ENCODE measurements around the gene NEK10. TPM values are rescaled to one million over a fixed set of nuclear protein-coding genes. Genes with fewer than 3 reads are reported as not detected.
"Not testable (repeated sequence)": the region's sequence is repeated elsewhere in the genome, so short reads cannot be mapped to it uniquely, and the experiment has no call there.

Gene NEK10
- total RNA-seq, 2 experiments from 2014 or later = 0.28 to 1.3 TPM

GRCh38 chr3:27310688-27311087 is 58.5 kb downstream of the NEK10 start:
- Histone ChIP-seq H3K9me2 (ENCODE audit: insufficient read depth, low read length) (no peaks in the 10 kb centered on the region), H3K4me3 (ENCODE audit: low read depth, low read length, poor library complexity, severe bottlenecking) (no peak overlapping the region), H3K79me2 (ENCODE audit: insufficient read depth, low read depth, low read length) (no peaks in the 10 kb centered on the region), H3K9me3 (ENCODE audit: low read length) (no peaks in the 10 kb centered on the region), H4K20me1 (ENCODE audit: insufficient read depth, low read length) (no peaks in the 10 kb centered on the region), H2AFZ (ENCODE audit: low read length) (no peak overlapping the region), H3K4me2 (ENCODE audit: low read length) (no peak overlapping the region), H3K4me1 (ENCODE audit: insufficient read depth, low read length, poor library complexity, severe bottlenecking) (no peaks in the 10 kb centered on the region), H3K27ac (ENCODE audit: low read depth, low read length, poor library complexity, severe bottlenecking) (no peak overlapping the region), H3K36me3 (ENCODE audit: insufficient read depth, low read length) (no peaks in the 10 kb centered on the region)
- CTCF ChIA-PET (ENCODE audit: unreplicated experiment) = no interaction called here
- intact Hi-C loops (cut with micrococcal nuclease; ENCODE audit: unreplicated experiment) = loop anchor here (5.0 kb wide), 2 partner anchors 157 to 347 kb away; no protein-coding TSS in a partner anchor
- BruUV-seq (replicated peaks) = no TSS peak
- no peak for DNase-seq (ENCODE audit: low spot score)
- POLR2A ChIA-PET = no interaction called here
- TF ChIP-seq CTCF (conservative IDR thresholded peaks at IDR 0.05; ENCODE audit: low read length) (no peak), EZH2phosphoT487 (IDR thresholded peaks at IDR 0.05; ENCODE audit: borderline replicate concordance, low read depth, low read length) (no peak)

GRCh38 chr3:27307566-27307965 is 61.6 kb downstream of the NEK10 start:
- Histone ChIP-seq H3K9me2 (ENCODE audit: insufficient read depth, low read length) (no peaks in the 10 kb centered on the region), H3K79me2 (ENCODE audit: insufficient read depth, low read depth, low read length) (no peaks in the 10 kb centered on the region), H3K9me3 (ENCODE audit: low read length) (no peaks in the 10 kb centered on the region), H3K27ac (ENCODE audit: low read depth, low read length, poor library complexity, severe bottlenecking) (no peak overlapping the region), H4K20me1 (ENCODE audit: insufficient read depth, low read length) (no peaks in the 10 kb centered on the region), H3K4me1 (ENCODE audit: insufficient read depth, low read length, poor library complexity, severe bottlenecking) (no peaks in the 10 kb centered on the region), H3K36me3 (ENCODE audit: insufficient read depth, low read length) (no peaks in the 10 kb centered on the region), H2AFZ (ENCODE audit: low read length) (no peak overlapping the region), H3K4me3 (ENCODE audit: low read depth, low read length, poor library complexity, severe bottlenecking) (no peak overlapping the region), H3K4me2 (ENCODE audit: low read length) (no peak overlapping the region)
- DNase-seq (ENCODE audit: low spot score) = no peak
- BruUV-seq (replicated peaks) = no TSS peak
- POLR2A ChIA-PET = no interaction called here
- intact Hi-C loops (cut with micrococcal nuclease; ENCODE audit: unreplicated experiment) = no loop called here
- CTCF ChIA-PET (ENCODE audit: unreplicated experiment) = no interaction called here
- TF ChIP-seq CTCF (conservative IDR thresholded peaks at IDR 0.05; ENCODE audit: low read length) (no peak), EZH2phosphoT487 (IDR thresholded peaks at IDR 0.05; ENCODE audit: borderline replicate concordance, low read depth, low read length) (no peak)

- H3K27ac ChIP-seq (ENCODE audit: low read depth, low read length, poor library complexity, severe bottlenecking) = no peak overlapping the region
- H3K4me3 ChIP-seq (ENCODE audit: low read depth, low read length, poor library complexity, severe bottlenecking) = no peak overlapping the region
- no peaks in the 10 kb centered on the region for H3K9me3 ChIP-seq (ENCODE audit: low read length)
- H2AFZ ChIP-seq (ENCODE audit: low read length) = no peak overlapping the region
- H3K79me2 ChIP-seq (ENCODE audit: insufficient read depth, low read depth, low read length) = no peaks in the 10 kb centered on the region
- ChIA-PET CTCF (ENCODE audit: unreplicated experiment) (no interaction called here), POLR2A (interaction anchor here (0.5 to 0.7 kb wide), 3 partner anchors 29 to 519 kb away, joined by 3 to 4 read pairs (median 3); no protein-coding TSS in a partner anchor)
- no peak overlapping the region for H3K4me2 ChIP-seq (ENCODE audit: low read length)
- intact Hi-C loops (cut with micrococcal nuclease; ENCODE audit: unreplicated experiment) = no loop called here
- H3K4me1 ChIP-seq (ENCODE audit: insufficient read depth, low read length, poor library complexity, severe bottlenecking) = no peaks in the 10 kb centered on the region
- TF ChIP-seq CTCF (conservative IDR thresholded peaks at IDR 0.05; ENCODE audit: low read length) = no peak
- TF ChIP-seq EZH2phosphoT487 (IDR thresholded peaks at IDR 0.05; ENCODE audit: borderline replicate concordance, low read depth, low read length) = no peak
- DNase-seq (ENCODE audit: low spot score) = no peak
- no TSS peak for BruUV-seq (replicated peaks)
- H3K36me3 ChIP-seq (ENCODE audit: insufficient read depth, low read length) = no peaks in the 10 kb centered on the region
- no peaks in the 10 kb centered on the region for H3K9me2 ChIP-seq (ENCODE audit: insufficient read depth, low read length)
- H4K20me1 ChIP-seq (ENCODE audit: insufficient read depth, low read length) = no peaks in the 10 kb centered on the region
These were observed 66.3 kb downstream of the NEK10 start for GRCh38 chr3:27302891-27303290.

- H4K20me1 ChIP-seq (ENCODE audit: insufficient read depth, low read length); CTCF ChIA-PET (ENCODE audit: unreplicated experiment); H3K9me3 ChIP-seq (ENCODE audit: low read length); H3K4me1 ChIP-seq (ENCODE audit: insufficient read depth, low read length, poor library complexity, severe bottlenecking); H3K4me3 ChIP-seq (ENCODE audit: low read depth, low read length, poor library complexity, severe bottlenecking); H3K4me2 ChIP-seq (ENCODE audit: low read length); BruUV-seq (replicated peaks); H3K27ac ChIP-seq (ENCODE audit: low read depth, low read length, poor library complexity, severe bottlenecking); H3K79me2 ChIP-seq (ENCODE audit: insufficient read depth, low read depth, low read length); DNase-seq (ENCODE audit: low spot score); H3K36me3 ChIP-seq (ENCODE audit: insufficient read depth, low read length); POLR2A ChIA-PET; H2AFZ ChIP-seq (ENCODE audit: low read length); H3K9me2 ChIP-seq (ENCODE audit: insufficient read depth, low read length): not testable (repeated sequence)
- intact Hi-C loops (cut with micrococcal nuclease; ENCODE audit: unreplicated experiment) = loop anchor here (1.0 kb wide), 1 partner anchor 28 kb away; no protein-coding TSS in a partner anchor
These were observed 70.2 kb downstream of the NEK10 start for GRCh38 chr3:27298981-27299380.

Data from OCI-LY7 (cell line).